H1 (cell line): Measurements from ENCODE around the gene PNMA3. TPM values are rescaled to one million over a fixed set of nuclear protein-coding genes. Genes with fewer than 3 reads are reported as not detected.
"Not testable (repeated sequence)": the region's sequence is repeated elsewhere in the genome, so short reads cannot be mapped to it uniquely, and the experiment has no call there.

Experiments used
- CTCF ChIA-PET: fragments of 300-600 bp; sonication (Branson Sonifier 250); formaldehyde crosslinking; loops from one replicate; lab custom pipeline; 2021; ENCODE audit not compliant: partially characterized antibody; lab: Charles Lee
- POLR2A ChIA-PET: fragments of 300-600 bp; sonication (Branson Sonifier 250); formaldehyde crosslinking; loops from one replicate; lab custom pipeline; 2021; ENCODE audit warnings: inconsistent platforms; ENCODE audit not compliant: partially characterized antibody; lab: Charles Lee
- DNase-seq, 2 experiments: peaks; one replicate each; pipeline versions ENCODE4 v3.0.0 to v3.0.0-alpha.2; 2010 to 2022; ENCODE audit warnings: low spot score in 2 of 2, low read depth in 1 of 2, mixed read lengths in 1 of 2
- FAIRE-seq: peaks from 2 replicates; lab custom pipeline; 2011; peaks lifted over from hg19 to GRCh38; lab: Jason Lieb, UNC
- H2AFZ ChIP-seq: 2 replicates; pipeline ENCODE4 v1.8.1; 2012; ENCODE audit warnings: low read length, inconsistent platforms
- H2AK5ac ChIP-seq: 2 replicates; pipeline ENCODE4 v1.6.1; 2013; ENCODE audit warnings: low read depth, low read length
- H2BK120ac ChIP-seq: replicated peaks from 2 replicates; pipeline ENCODE3; 2013; ENCODE audit warnings: low read depth, low read length, inconsistent platforms
- H2BK12ac ChIP-seq: 2 replicates; pipeline ENCODE4 v1.6.1; 2013; ENCODE audit warnings: low read depth, low read length
- H2BK15ac ChIP-seq: 2 replicates; pipeline ENCODE4 v1.6.1; 2013; ENCODE audit warnings: low read length
- H2BK20ac ChIP-seq: 2 replicates; pipeline ENCODE4 v1.6.1; 2013; ENCODE audit warnings: low read length
- H2BK5ac ChIP-seq: 2 replicates; pipeline ENCODE4 v1.6.1; 2013; ENCODE audit warnings: low read depth, low read length
- H3K14ac ChIP-seq: 2 replicates; pipeline ENCODE4 v1.6.1; 2013; ENCODE audit warnings: inconsistent platforms; ENCODE audit not compliant: insufficient read length
- H3K18ac ChIP-seq: 2 replicates; pipeline ENCODE4 v1.6.1; 2013; ENCODE audit warnings: low read length; ENCODE audit errors: extremely low read depth
- H3K23ac ChIP-seq: 2 replicates; pipeline ENCODE4 v1.6.1; 2013; ENCODE audit warnings: inconsistent platforms; ENCODE audit not compliant: insufficient read length
- H3K23me2 ChIP-seq: 2 replicates; pipeline ENCODE4 v1.6.1; 2013; ENCODE audit warnings: low read depth, low read length
- H3K27ac ChIP-seq: 2 replicates; pipeline ENCODE4 v1.6.1; 2011; ENCODE audit warnings: low read depth, low read length, inconsistent platforms
- H3K27me3 ChIP-seq, 4 experiments: replicated peaks in 1 of 4; 1 replicate in 1 of 4; 2 replicates in 3 of 4; pipeline versions ENCODE4 v1.6.1 to v1.8.1; 2011 to 2013; ENCODE audit warnings: low read length in 3 of 4, mild to moderate bottlenecking in 3 of 4, inconsistent platforms in 2 of 4, mixed read lengths in 2 of 4, moderate library complexity in 1 of 4; ENCODE audit not compliant: control insufficient read depth in 3 of 4, insufficient read depth in 3 of 4; ENCODE audit errors: extremely low read depth in 1 of 4
- H3K36me3 ChIP-seq, 4 experiments: 2 replicates each; pipeline versions ENCODE4 v1.6.1 to v1.8.1; 2011 to 2013; ENCODE audit warnings: mild to moderate bottlenecking in 4 of 4, low read length in 3 of 4, moderate library complexity in 2 of 4, control low read depth in 1 of 4, inconsistent platforms in 1 of 4; ENCODE audit not compliant: insufficient read depth in 4 of 4, control insufficient read depth in 2 of 4
- H3K4ac ChIP-seq: replicated peaks from 2 replicates; pipeline ENCODE3; 2013; ENCODE audit warnings: low read length, low read depth, mixed read lengths, inconsistent platforms; ENCODE audit not compliant: insufficient read length
- H3K4me1 ChIP-seq, 4 experiments: replicated peaks in 1 of 4; 1 replicate in 1 of 4; 2 replicates in 3 of 4; pipeline versions ENCODE4 v1.6.1 to v1.8.1; 2011 to 2013; ENCODE audit warnings: low read length in 3 of 4, inconsistent platforms in 2 of 4, mixed read lengths in 1 of 4; ENCODE audit not compliant: insufficient read depth in 4 of 4, control insufficient read depth in 3 of 4
- H3K4me2 ChIP-seq, 2 experiments: 2 replicates each; pipeline versions ENCODE4 v1.6.1 to v1.8.1; 2011 to 2013; ENCODE audit warnings: low read depth in 2 of 2, low read length in 2 of 2, control low read depth in 1 of 2, inconsistent platforms in 1 of 2, mild to moderate bottlenecking in 1 of 2; ENCODE audit not compliant: insufficient read depth in 1 of 2
- H3K4me3 ChIP-seq, 4 experiments: fragments of 200-600, 300-600 bp in 1 of 4; sonication (generic), shearing (Covaris generic), sonication (Bioruptor Twin) in 1 of 4; 2 replicates each; pipeline versions ENCODE4 v1.5.1 to v1.8.1; 2011 to 2016; ENCODE audit warnings: low read length in 4 of 4, low read depth in 3 of 4, control low read depth in 2 of 4, inconsistent platforms in 2 of 4, mild to moderate bottlenecking in 2 of 4, mixed read lengths in 1 of 4, moderate library complexity in 1 of 4; ENCODE audit not compliant: insufficient read depth in 2 of 4; ENCODE audit errors: extremely low read depth in 1 of 4
- H3K56ac ChIP-seq: replicated peaks from 2 replicates; pipeline ENCODE3; 2013; ENCODE audit warnings: low read depth, mild to moderate bottlenecking, mixed read lengths, low read length, inconsistent platforms; ENCODE audit not compliant: insufficient read length
- H3K79me1 ChIP-seq: 2 replicates; pipeline ENCODE4 v1.6.1; 2013; ENCODE audit warnings: low read depth, low read length, control low read depth
- H3K79me2 ChIP-seq, 2 experiments: 2 replicates each; pipeline versions ENCODE4 v1.6.1 to v1.8.1; 2012 to 2013; ENCODE audit warnings: low read length in 2 of 2, mild to moderate bottlenecking in 2 of 2, inconsistent platforms in 1 of 2; ENCODE audit not compliant: insufficient read depth in 2 of 2, control insufficient read depth in 1 of 2
- H3K9ac ChIP-seq, 4 experiments: replicated peaks in 1 of 4; 1 replicate in 1 of 4; 2 replicates in 3 of 4; pipeline versions ENCODE4 v1.6.1 to v1.8.1; 2011 to 2013; ENCODE audit warnings: low read depth in 3 of 4, low read length in 3 of 4, control low read depth in 2 of 4, mild to moderate bottlenecking in 2 of 4, moderate library complexity in 2 of 4, inconsistent platforms in 1 of 4; ENCODE audit errors: extremely low read depth in 1 of 4
- H3K9me3 ChIP-seq, 2 experiments: 2 replicates each; pipeline versions ENCODE4 v1.6.1 to v1.8.1; 2012 to 2013; ENCODE audit warnings: mild to moderate bottlenecking in 2 of 2, moderate library complexity in 2 of 2, control low read depth in 1 of 2, inconsistent platforms in 1 of 2, low read depth in 1 of 2, low read length in 1 of 2, mixed read lengths in 1 of 2; ENCODE audit not compliant: insufficient read depth in 2 of 2
- H4K20me1 ChIP-seq, 2 experiments: replicated peaks in 1 of 2; 2 replicates each; pipeline versions ENCODE3 to v1.8.1; 2011 to 2013; ENCODE audit warnings: inconsistent platforms in 2 of 2, low read length in 2 of 2, mild to moderate bottlenecking in 1 of 2; ENCODE audit not compliant: insufficient read depth in 2 of 2, control insufficient read depth in 1 of 2
- H4K5ac ChIP-seq: 2 replicates; pipeline ENCODE4 v1.6.1; 2013; ENCODE audit warnings: low read length, low read depth, mixed read lengths, inconsistent platforms; ENCODE audit not compliant: insufficient read length
- H4K8ac ChIP-seq: 2 replicates; pipeline ENCODE4 v1.8.0; 2013; ENCODE audit warnings: mild to moderate bottlenecking, moderate library complexity, low read length, inconsistent platforms; ENCODE audit not compliant: insufficient read depth; ENCODE audit errors: extremely low read depth
- H4K91ac ChIP-seq: replicated peaks from 2 replicates; pipeline ENCODE3; 2013; ENCODE audit warnings: low read length, mixed read lengths, inconsistent platforms; ENCODE audit not compliant: insufficient read length
- WGBS, 2 experiments: shearing (Covaris generic) in 1 of 2; methylation state at CpG; one replicate each; pipeline versions ENCODE4 v1.1.6 to v1.1.7; 2013 to 2015; ENCODE audit warnings: low lambda C conversion rate in 2 of 2, mixed read lengths in 2 of 2, inconsistent platforms in 1 of 2, low coverage in 1 of 2, missing lambda C conversion rate in 1 of 2; ENCODE audit not compliant: insufficient replicate concordance in 2 of 2, insufficient coverage in 1 of 2, insufficient read length in 1 of 2; ENCODE audit errors: extremely low coverage in 1 of 2, missing lambda C conversion rate in 1 of 2; 5-methylcytosine and 5-hydroxymethylcytosine counted together
- polyA plus RNA-seq, 7 experiments: library from polyadenylated mRNA; depleted of rRNA in 3 of 7; stranded (reverse) in 5 of 7; unstranded in 2 of 7; fragments of >200 nt in 5 of 7; fragments of 200-250 nt in 2 of 7; gene quantifications; 1 replicate in 5 of 7; 2 replicates in 1 of 7; 4 replicates in 1 of 7; pipeline versions ENCODE4 v1.2.1 to v1.2.3, GENCODE V29; 2011 to 2013; ENCODE audit warnings: missing spikeins in 2 of 7, mixed read lengths in 2 of 7
- total RNA-seq: library from RNA; stranded (reverse); fragmentation: NEBNext Ultra II Directional; extraction: Animal tissue kit (Norgen Biotek cat#: 25700); gene quantifications from 2 replicates; pipeline ENCODE4 v1.2.1, GENCODE V29; 2021

The PNMA3 gene
- total and polyA plus RNA-seq, 2 of the 8 experiments (the other 6 are each of a cell fraction or from before 2014, with no cell fraction given) = 3.3 to 6.9 TPM

- POLR2A ChIA-PET = not testable (repeated sequence)
These were observed 15.8 kb downstream of the PNMA3 start, which contains the start of gene PNMA6A for GRCh38 chrX:153071909-153072583. PNMA6A (plus strand) TSS chrX:153072454; CDS start chrX:153073063, 609 bp downstream.

GRCh38 chrX:153073331-153073730, 17.1 kb downstream of the PNMA3 start:
- H3K4me2 ChIP-seq, H4K5ac ChIP-seq, H4K91ac ChIP-seq, H2BK15ac ChIP-seq, H4K20me1 ChIP-seq, H2BK5ac ChIP-seq, H3K4ac ChIP-seq, H3K9ac ChIP-seq, H3K56ac ChIP-seq, FAIRE-seq, H3K14ac ChIP-seq, H2BK20ac ChIP-seq, H2AFZ ChIP-seq, POLR2A ChIA-PET, H4K8ac ChIP-seq, H3K23ac ChIP-seq, H2BK12ac ChIP-seq, H3K27me3 ChIP-seq, DNase-seq, H3K36me3 ChIP-seq, H2AK5ac ChIP-seq, H3K27ac ChIP-seq, H3K4me1 ChIP-seq, H3K79me2 ChIP-seq, H3K4me3 ChIP-seq, CTCF ChIA-PET, H3K23me2 ChIP-seq, H3K18ac ChIP-seq, H3K79me1 ChIP-seq, H2BK120ac ChIP-seq, H3K9me3 ChIP-seq: not testable (repeated sequence)
- WGBS, 2 experiments = no CpG with 5 or more reads among the region's 29 CpGs

More at GRCh38 chrX:153071909-153072583, 15.8 kb downstream of the PNMA3 start, which contains the start of gene PNMA6A:
- H3K4ac ChIP-seq, H3K4me2 ChIP-seq, H3K4me1 ChIP-seq, H3K27me3 ChIP-seq, H3K9me3 ChIP-seq, H4K91ac ChIP-seq, H3K79me1 ChIP-seq, DNase-seq, H4K8ac ChIP-seq, H2BK15ac ChIP-seq, H3K9ac ChIP-seq, H3K4me3 ChIP-seq, H2AFZ ChIP-seq, CTCF ChIA-PET, H2AK5ac ChIP-seq, H2BK20ac ChIP-seq, H3K18ac ChIP-seq, H3K27ac ChIP-seq, H3K79me2 ChIP-seq, H3K23me2 ChIP-seq, H2BK120ac ChIP-seq, FAIRE-seq, H2BK12ac ChIP-seq, H3K14ac ChIP-seq, H4K5ac ChIP-seq, H2BK5ac ChIP-seq, H3K23ac ChIP-seq, H4K20me1 ChIP-seq, H3K36me3 ChIP-seq, H3K56ac ChIP-seq: not testable (repeated sequence)
- WGBS, 2 experiments = no CpG with 5 or more reads among the region's 76 CpGs
